Large intestine (tissue), 3 donors: Measurements from ENCODE around the gene PTPRG. TPM values are rescaled to one million over a fixed set of nuclear protein-coding genes. Genes with fewer than 3 reads are reported as not detected.

Experiments
- DNase-seq, 2 donors: peaks; one replicate each; pipeline versions ENCODE4 v3.0.0 to v3.0.0-alpha.2; 2013
- H3K27ac ChIP-seq: one replicate; pipeline ENCODE4 v1.5.1; 2013; ENCODE audit warnings: low read length
- H3K27me3 ChIP-seq: 2 replicates; pipeline ENCODE4 v1.6.1; 2013; ENCODE audit warnings: low read length; ENCODE audit not compliant: control insufficient read depth, insufficient read depth
- H3K36me3 ChIP-seq: 2 replicates; pipeline ENCODE4 v1.6.1; 2013; ENCODE audit warnings: low read length; ENCODE audit not compliant: control insufficient read depth, insufficient read depth
- H3K4me1 ChIP-seq: one replicate; pipeline ENCODE4 v1.6.1; 2013; ENCODE audit warnings: low read length; ENCODE audit not compliant: control insufficient read depth, insufficient read depth
- H3K4me3 ChIP-seq: one replicate; pipeline ENCODE4 v1.5.1; 2013; ENCODE audit warnings: low read length
- H3K9me3 ChIP-seq: one replicate; pipeline ENCODE4 v1.6.1; 2013; ENCODE audit warnings: mild to moderate bottlenecking, low read depth, low read length, moderate library complexity; ENCODE audit not compliant: control insufficient read depth
- WGBS: methylation state at CpG from one replicate; pipeline ENCODE4 v1.1.5; 2013; ENCODE audit warnings: low lambda C conversion rate; ENCODE audit not compliant: insufficient coverage; 5-methylcytosine and 5-hydroxymethylcytosine counted together
- polyA plus RNA-seq: library from polyadenylated mRNA; unstranded; fragments of 120-200 nt; gene quantifications from one replicate; pipeline ENCODE4 v1.2.1, GENCODE V29; 2013

The PTPRG gene
- polyA plus RNA-seq, 1 donor: 18.3 TPM

- no peak for DNase-seq
Measured at GRCh38 chr3:62164196-62164595, 602.8 kb downstream of the PTPRG start.

GRCh38 chr3:62164746-62165145, 603.4 kb downstream of the PTPRG start:
- no peak overlapping the region for H3K27ac ChIP-seq
- H3K36me3 ChIP-seq: no peaks in the 10 kb centered on the region
- WGBS: 100% methylated on average over 2 of the region's 5 CpGs
- no peaks in the 10 kb centered on the region for H3K4me1 ChIP-seq
- H3K27me3 ChIP-seq: no peaks in the 10 kb centered on the region
- DNase-seq: no peak
- no peak overlapping the region for H3K4me3 ChIP-seq
- H3K9me3 ChIP-seq: no peaks in the 10 kb centered on the region

More at GRCh38 chr3:62164196-62164595, 602.8 kb downstream of the PTPRG start:
- H3K9me3 ChIP-seq: no peaks in the 10 kb centered on the region
- no CpG with 5 or more reads among the region's 5 CpGs for WGBS
- no peak overlapping the region for H3K4me3 ChIP-seq
- no peaks in the 10 kb centered on the region for H3K4me1 ChIP-seq
- no peak overlapping the region for H3K27ac ChIP-seq
- no peaks in the 10 kb centered on the region for H3K27me3 ChIP-seq
- no peaks in the 10 kb centered on the region for H3K36me3 ChIP-seq

GRCh38 chr3:62167566-62168262, 606.3 kb downstream of the PTPRG start:
- WGBS: no CpG with 5 or more reads among the region's 12 CpGs
- H3K4me1 ChIP-seq: no peaks in the 10 kb centered on the region
- no peak for DNase-seq
- peaks cover 2% of the 10 kb centered on the region for H3K36me3 ChIP-seq
- H3K27me3 ChIP-seq: no peaks in the 10 kb centered on the region
- H3K9me3 ChIP-seq: no peaks in the 10 kb centered on the region
- no peak overlapping the region for H3K4me3 ChIP-seq
- H3K27ac ChIP-seq: no peak overlapping the region

- Histone ChIP-seq H3K4me1 (no peaks in the 10 kb centered on the region), H3K4me3 (no peak overlapping the region), H3K9me3 (no peaks in the 10 kb centered on the region), H3K27ac (no peak overlapping the region), H3K27me3 (no peaks in the 10 kb centered on the region), H3K36me3 (peaks cover 2% of the 10 kb centered on the region)
- no CpG with 5 or more reads among the region's 3 CpGs for WGBS
- DNase-seq: no peak
Measured at GRCh38 chr3:62168356-62168755, 607.0 kb downstream of the PTPRG start.

- Histone ChIP-seq H3K4me3 (no peak overlapping the region), H3K27ac (no peak overlapping the region), H3K36me3 (peaks cover 2% of the 10 kb centered on the region), H3K4me1 (no peaks in the 10 kb centered on the region), H3K9me3 (no peaks in the 10 kb centered on the region), H3K27me3 (no peaks in the 10 kb centered on the region)
- no peak for DNase-seq
- no CpG with 5 or more reads among the region's 4 CpGs for WGBS
Measured at GRCh38 chr3:62169906-62170660, 608.7 kb downstream of the PTPRG start.

- Histone ChIP-seq H3K9me3 (no peaks in the 10 kb centered on the region), H3K27ac (no peak overlapping the region), H3K4me3 (no peak overlapping the region), H3K36me3 (peaks cover 2% of the 10 kb centered on the region), H3K27me3 (no peaks in the 10 kb centered on the region), H3K4me1 (no peaks in the 10 kb centered on the region)
- 100% methylated on average over 2 of the region's 2 CpGs for WGBS
- DNase-seq: no peak
Measured at GRCh38 chr3:62171789-62172188, 610.4 kb downstream of the PTPRG start.

GRCh38 chr3:62172199-62172598, 610.8 kb downstream of the PTPRG start:
- Histone ChIP-seq H3K4me3 (no peak overlapping the region), H3K27me3 (no peaks in the 10 kb centered on the region), H3K27ac (no peak overlapping the region), H3K9me3 (no peaks in the 10 kb centered on the region), H3K36me3 (peaks cover 2% of the 10 kb centered on the region), H3K4me1 (no peaks in the 10 kb centered on the region)
- no peak for DNase-seq
- no CpG with 5 or more reads among the region's 1 CpG for WGBS

GRCh38 chr3:62173939-62174515, 612.7 kb downstream of the PTPRG start:
- Histone ChIP-seq H3K36me3 (peaks cover 2% of the 10 kb centered on the region), H3K27me3 (no peaks in the 10 kb centered on the region), H3K4me1 (no peaks in the 10 kb centered on the region), H3K9me3 (no peaks in the 10 kb centered on the region), H3K4me3 (no peak overlapping the region), H3K27ac (no peak overlapping the region)
- no peak for DNase-seq
- WGBS: 80% methylated on average over 3 of the region's 7 CpGs

- Histone ChIP-seq H3K9me3 (no peaks in the 10 kb centered on the region), H3K36me3 (peaks cover 2% of the 10 kb centered on the region), H3K27me3 (no peaks in the 10 kb centered on the region), H3K27ac (no peak overlapping the region), H3K4me1 (no peaks in the 10 kb centered on the region), H3K4me3 (no peak overlapping the region)
- no peak for DNase-seq
- WGBS: no CpG with 5 or more reads among the region's 6 CpGs
Measured at GRCh38 chr3:62175161-62175560, 613.8 kb downstream of the PTPRG start.

GRCh38 chr3:62178032-62178431, 616.7 kb downstream of the PTPRG start:
- DNase-seq: no peak
- no peak overlapping the region for H3K4me3 ChIP-seq
- no peak overlapping the region for H3K27ac ChIP-seq
- H3K27me3 ChIP-seq: no peaks in the 10 kb centered on the region
- H3K4me1 ChIP-seq: no peaks in the 10 kb centered on the region
- H3K9me3 ChIP-seq: no peaks in the 10 kb centered on the region
- no peaks in the 10 kb centered on the region for H3K36me3 ChIP-seq
